Measurements from ENCODE around the gene UQCC5.

The UQCC5 gene

DNA sequence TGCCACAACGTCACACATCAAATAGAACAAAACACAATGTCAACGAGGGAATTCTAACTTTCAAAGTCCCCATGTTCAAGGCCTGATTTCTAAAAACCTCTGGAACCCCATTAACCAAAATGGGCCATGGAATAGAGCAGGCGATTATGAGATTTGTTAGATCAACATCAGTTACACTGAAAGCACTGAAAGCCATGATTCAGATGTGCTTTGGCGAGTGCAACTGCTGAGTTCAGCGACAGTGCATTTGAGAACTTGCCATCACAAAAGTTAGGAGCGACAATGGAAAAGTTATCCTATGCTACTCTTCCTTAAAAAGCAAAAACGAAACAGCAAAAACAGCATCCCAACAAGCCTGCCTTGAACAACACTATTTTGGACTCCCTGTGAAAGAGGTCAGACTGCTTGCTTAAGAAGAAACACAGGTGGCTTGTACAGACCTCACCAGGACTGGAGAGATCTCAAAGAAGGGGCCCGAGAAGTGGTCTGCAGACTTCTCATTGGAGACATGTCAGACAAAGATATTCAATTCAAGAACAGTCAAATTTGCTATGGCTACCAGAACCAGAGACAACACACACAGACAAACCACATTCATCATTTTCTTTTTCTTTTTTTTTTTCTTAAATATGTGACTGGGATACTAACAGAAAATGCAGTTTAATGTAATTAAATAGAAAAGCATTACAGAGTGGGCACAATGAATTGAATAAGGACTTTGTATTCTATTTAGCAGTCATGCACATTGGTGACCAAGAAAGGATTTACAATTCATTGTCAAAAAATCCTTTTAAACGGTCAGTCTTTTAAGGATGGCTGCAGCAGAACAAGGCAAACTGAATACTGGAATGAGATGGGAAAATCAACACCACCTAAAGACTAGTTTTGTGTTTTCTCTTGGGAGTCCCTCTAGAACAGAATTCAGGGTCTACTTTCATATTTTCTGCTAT is 20.9 kb downstream of the UQCC5 start:
- TF ChIP-seq, protein P1, sequence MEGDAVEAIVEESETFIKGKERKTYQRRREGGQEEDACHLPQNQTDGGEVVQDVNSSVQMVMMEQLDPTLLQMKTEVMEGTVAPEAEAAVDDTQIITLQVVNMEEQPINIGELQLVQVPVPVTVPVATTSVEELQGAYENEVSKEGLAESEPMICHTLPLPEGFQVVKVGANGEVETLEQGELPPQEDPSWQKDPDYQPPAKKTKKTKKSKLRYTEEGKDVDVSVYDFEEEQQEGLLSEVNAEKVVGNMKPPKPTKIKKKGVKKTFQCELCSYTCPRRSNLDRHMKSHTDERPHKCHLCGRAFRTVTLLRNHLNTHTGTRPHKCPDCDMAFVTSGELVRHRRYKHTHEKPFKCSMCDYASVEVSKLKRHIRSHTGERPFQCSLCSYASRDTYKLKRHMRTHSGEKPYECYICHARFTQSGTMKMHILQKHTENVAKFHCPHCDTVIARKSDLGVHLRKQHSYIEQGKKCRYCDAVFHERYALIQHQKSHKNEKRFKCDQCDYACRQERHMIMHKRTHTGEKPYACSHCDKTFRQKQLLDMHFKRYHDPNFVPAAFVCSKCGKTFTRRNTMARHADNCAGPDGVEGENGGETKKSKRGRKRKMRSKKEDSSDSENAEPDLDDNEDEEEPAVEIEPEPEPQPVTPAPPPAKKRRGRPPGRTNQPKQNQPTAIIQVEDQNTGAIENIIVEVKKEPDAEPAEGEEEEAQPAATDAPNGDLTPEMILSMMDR (IDR thresholded peaks at IDR 0.05; ENCODE audit: low read depth, low read length), result no peak
- Histone ChIP-seq H3K36me3 (peaks cover 68% of the 10 kb centered on the region), H3K27ac (no peak overlapping the region; the same call in 1 of the 2 replicates), H3K4me3 (ENCODE audit: low read depth, low read length) (no peak overlapping the region), H3K27me3 (ENCODE audit: insufficient read depth, low read depth, severe bottlenecking) (no peaks in the 10 kb centered on the region), H3K9me3 (ENCODE audit: severe bottlenecking) (no peaks in the 10 kb centered on the region)
- DNase-seq, result no peak

DNA sequence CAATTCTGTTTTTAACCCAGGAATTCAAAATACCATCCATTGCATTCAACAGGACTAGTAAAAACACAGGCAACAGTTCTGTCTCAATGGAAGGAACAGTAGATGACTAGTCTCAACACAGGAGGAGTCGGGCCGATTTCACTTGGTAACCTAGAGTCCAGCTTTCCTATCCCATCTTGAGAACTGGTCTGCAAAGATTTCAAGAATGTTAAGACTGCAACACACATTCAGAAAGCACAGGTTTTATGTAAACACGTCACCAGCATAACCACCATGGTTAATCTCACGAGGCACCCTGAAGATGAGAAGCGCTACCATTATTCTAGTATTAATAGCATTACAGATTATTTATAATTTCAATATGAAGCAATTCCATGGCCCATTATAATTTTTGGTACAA is 22.0 kb downstream of the UQCC5 start:
- no peaks in the 10 kb centered on the region for H3K9me3 ChIP-seq (ENCODE audit: severe bottlenecking)

DNA sequence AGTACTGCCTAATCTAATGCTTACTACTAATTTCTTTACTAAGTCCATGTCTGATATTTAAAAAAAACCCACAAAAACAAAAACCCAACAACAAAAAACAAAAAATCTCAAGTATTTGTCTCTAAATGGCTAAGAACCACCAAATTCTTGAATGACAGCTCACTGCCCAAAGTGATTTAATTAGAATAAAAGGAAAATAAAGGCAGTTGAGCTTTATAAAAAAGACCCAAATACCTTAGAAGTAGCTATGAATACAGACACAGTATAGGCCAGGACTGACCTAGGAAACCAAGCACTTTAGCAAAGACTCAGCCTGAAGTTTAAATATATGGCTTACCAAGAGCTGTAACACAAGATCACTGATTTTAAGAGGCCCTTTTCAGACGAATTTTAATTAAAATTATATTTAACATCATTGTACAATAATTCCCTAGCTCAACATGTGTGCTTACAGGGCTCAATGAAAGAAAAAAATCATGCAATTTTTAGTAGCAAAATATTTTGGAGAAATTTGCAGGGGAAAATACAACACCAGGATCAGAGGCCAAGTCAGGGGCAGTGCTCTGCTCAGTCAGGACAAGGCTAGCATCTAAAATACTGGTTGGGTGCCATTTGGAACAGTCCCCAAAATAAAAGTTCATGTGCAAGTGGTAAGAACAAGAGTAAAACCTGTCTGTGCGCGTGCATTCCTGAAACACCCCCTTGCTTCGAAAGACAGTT is 24.8 kb downstream of the UQCC5 start:
- no peaks in the 10 kb centered on the region for H3K9me3 ChIP-seq (ENCODE audit: severe bottlenecking)
- DNase-seq, result no peak
- TF ChIP-seq, protein P1 (IDR thresholded peaks at IDR 0.05; ENCODE audit: low read depth, low read length), result no peak
- H3K27me3 ChIP-seq (ENCODE audit: insufficient read depth, low read depth, severe bottlenecking), result no peaks in the 10 kb centered on the region
- no peak overlapping the region for H3K27ac ChIP-seq
- no peak overlapping the region for H3K4me3 ChIP-seq (ENCODE audit: low read depth, low read length)
- H3K36me3 ChIP-seq, result peaks cover 64% of the 10 kb centered on the region

More for the DNA sequence above, 22.0 kb downstream of the UQCC5 start:
- TF ChIP-seq, protein P1 (IDR thresholded peaks at IDR 0.05; ENCODE audit: low read depth, low read length), result no peak
- H3K36me3 ChIP-seq, result peaks cover 70% of the 10 kb centered on the region
- no peak overlapping the region for H3K27ac ChIP-seq
- no peaks in the 10 kb centered on the region for H3K27me3 ChIP-seq (ENCODE audit: insufficient read depth, low read depth, severe bottlenecking)
- DNase-seq, result no peak
- H3K4me3 ChIP-seq (ENCODE audit: low read depth, low read length), result no peak overlapping the region

DNA sequence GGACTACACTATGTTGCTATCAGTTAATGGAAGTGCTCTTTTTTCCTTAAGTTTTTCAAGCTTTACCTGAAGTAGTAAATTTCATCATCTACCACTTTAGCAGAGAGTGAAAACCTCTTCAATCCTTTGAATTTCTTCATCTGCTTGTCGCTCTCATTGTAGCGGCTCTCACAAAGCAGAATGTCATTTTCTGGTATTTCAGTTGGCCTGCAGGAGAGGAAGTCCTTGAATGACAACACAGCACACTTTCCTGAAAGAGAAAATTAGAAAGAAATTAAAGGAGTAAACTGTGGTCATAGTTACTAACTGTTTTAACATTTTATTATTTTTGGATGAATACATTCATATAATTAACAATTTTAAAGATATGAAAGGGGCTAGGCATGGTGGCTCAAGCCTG is 27.6 kb downstream of the UQCC5 start:
- TF ChIP-seq, protein P1 (IDR thresholded peaks at IDR 0.05; ENCODE audit: low read depth, low read length), result no peak
- H3K27ac ChIP-seq, result no peak overlapping the region
- H3K9me3 ChIP-seq (ENCODE audit: severe bottlenecking), result no peaks in the 10 kb centered on the region
- no peaks in the 10 kb centered on the region for H3K27me3 ChIP-seq (ENCODE audit: insufficient read depth, low read depth, severe bottlenecking)
- H3K4me3 ChIP-seq (ENCODE audit: low read depth, low read length), result no peak overlapping the region
- DNase-seq, result no peak
- H3K36me3 ChIP-seq, result peaks cover 55% of the 10 kb centered on the region

DNA sequence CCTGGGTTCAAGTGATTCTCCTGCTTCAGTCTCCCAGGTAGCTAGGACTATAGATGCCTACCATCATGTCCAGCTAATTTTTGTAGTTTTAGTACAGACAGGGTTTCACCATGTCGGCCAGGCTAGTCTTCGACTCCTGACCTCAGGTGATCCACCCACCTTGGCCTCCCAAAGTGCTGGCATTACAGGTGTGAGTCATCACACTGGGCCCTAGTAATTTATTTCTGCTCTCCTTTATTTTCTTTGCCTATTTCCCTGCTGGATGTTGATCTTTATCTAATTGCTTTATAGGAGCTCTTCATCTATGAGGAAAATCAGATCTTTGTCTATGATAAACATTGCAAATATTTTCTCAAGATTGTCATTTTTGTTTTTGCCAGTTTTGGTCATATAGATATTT is 31.7 kb downstream of the UQCC5 start:
- Histone ChIP-seq H3K36me3 (peaks cover 32% of the 10 kb centered on the region), H3K27me3 (ENCODE audit: insufficient read depth, low read depth, severe bottlenecking) (no peaks in the 10 kb centered on the region), H3K4me3 (ENCODE audit: low read depth, low read length) (no peak overlapping the region), H3K27ac (no peak overlapping the region), H3K9me3 (ENCODE audit: severe bottlenecking) (no peaks in the 10 kb centered on the region)
- DNase-seq, result no peak
- TF ChIP-seq, protein P1 (IDR thresholded peaks at IDR 0.05; ENCODE audit: low read depth, low read length), result no peak
